Karpas-422 (cell line): Measurements from ENCODE around the gene ERICH4. TPM values are rescaled to one million over a fixed set of nuclear protein-coding genes. Genes with fewer than 3 reads are reported as not detected.

ENCODE experiments used
- DNase-seq: peaks from one replicate; pipeline ENCODE4 v3.0.0-alpha.2; 2015
- H2AFZ ChIP-seq: fragments of 200-600 bp; sonication (generic); 2 replicates; pipeline ENCODE4 v1.6.1; 2014; ENCODE audit warnings: antibody characterized with exemption, low read length, mixed read lengths
- H3K27ac ChIP-seq: fragments of 200-600 bp; sonication (generic); 2 replicates; pipeline ENCODE4 v1.5.1; 2014; ENCODE audit warnings: mild to moderate bottlenecking, low read length, moderate library complexity
- H3K27me3 ChIP-seq: fragments of 200-600 bp; sonication (generic); 2 replicates; pipeline ENCODE4 v1.6.1; 2014; ENCODE audit warnings: low read length, mixed read lengths
- H3K36me3 ChIP-seq: fragments of 200-600 bp; sonication (generic); 2 replicates; pipeline ENCODE4 v1.6.1; 2014; ENCODE audit warnings: low read length, mixed read lengths; ENCODE audit not compliant: insufficient read depth
- H3K4me1 ChIP-seq: fragments of 200-600 bp; sonication (generic); 2 replicates; pipeline ENCODE4 v1.6.1; 2014; ENCODE audit warnings: mild to moderate bottlenecking, low read length, mixed read lengths
- H3K4me2 ChIP-seq: fragments of 200-600 bp; sonication (generic); 2 replicates; pipeline ENCODE4 v1.6.1; 2014; ENCODE audit warnings: low read length, low read depth, mild to moderate bottlenecking; ENCODE audit not compliant: poor library complexity, severe bottlenecking
- H3K4me3 ChIP-seq: fragments of 200-600 bp; sonication (generic); 2 replicates; pipeline ENCODE4 v1.5.1; 2014; ENCODE audit warnings: mild to moderate bottlenecking, antibody characterized with exemption, low read length, mixed read lengths
- H3K79me2 ChIP-seq: fragments of 200-600 bp; sonication (generic); 2 replicates; pipeline ENCODE4 v1.6.1; 2014; ENCODE audit warnings: mild to moderate bottlenecking, low read length, mixed read lengths
- H3K9ac ChIP-seq: fragments of 200-600 bp; sonication (generic); 2 replicates; pipeline ENCODE4 v1.6.0; 2014; ENCODE audit warnings: low read length
- H3K9me2 ChIP-seq: fragments of 200-600 bp; sonication (generic), shearing (Covaris generic); replicated peaks from 2 replicates; pipeline ENCODE4 v1.6.0; 2014; ENCODE audit warnings: mild to moderate bottlenecking, low read length, moderate library complexity; ENCODE audit not compliant: insufficient read depth
- H3K9me3 ChIP-seq: fragments of 300-700, 200-600 bp; sonication (generic); 2 replicates; pipeline ENCODE4 v1.6.1; 2014; ENCODE audit warnings: low read length, mixed read lengths
- H4K20me1 ChIP-seq: fragments of 200-600 bp; sonication (generic); 2 replicates; pipeline ENCODE4 v1.6.1; 2014; ENCODE audit warnings: mild to moderate bottlenecking, antibody characterized with exemption, low read length, low read depth; ENCODE audit not compliant: insufficient read depth
- total RNA-seq: library from RNA; depleted of rRNA; stranded (reverse); fragments of >200 nt; shearing (Covaris generic); gene quantifications from 2 replicates; pipeline ENCODE4 v1.2.3, GENCODE V29; 2014; ENCODE audit warnings: low replicate concordance

ERICH4 gene
- total RNA-seq, 1 experiment from 2014 or later = not detected

GRCh38 chr19:41443813-41444455 is 978 bp downstream of the ERICH4 start:
- Histone ChIP-seq H3K27ac (no peak overlapping the region), H3K4me2 (peak overlapping the region; percentile 29), H3K9ac (no peak overlapping the region), H3K36me3 (no peaks in the 10 kb centered on the region), H3K4me3 (no peak overlapping the region), H3K4me1 (peaks cover 21% of the 10 kb centered on the region), H3K9me2 (no peaks in the 10 kb centered on the region), H3K27me3 (no peaks in the 10 kb centered on the region), H4K20me1 (0 out of 2 replicates have a peak, but pooled peaks cover 2% of the 10 kb centered on the region), H3K9me3 (no peaks in the 10 kb centered on the region), H2AFZ (no peak overlapping the region), H3K79me2 (peaks cover 4% of the 10 kb centered on the region)
- DNase-seq = peak; percentile 55

GRCh38 chr19:41445575-41445974 is 2.6 kb downstream of the ERICH4 start:
- Histone ChIP-seq H3K36me3 (no peaks in the 10 kb centered on the region), H3K9me2 (no peaks in the 10 kb centered on the region)

GRCh38 chr19:41447732-41448332 is 4.9 kb downstream of the ERICH4 start:
- Histone ChIP-seq H3K4me2 (no peak overlapping the region), H3K27ac (no peak overlapping the region), H3K9me2 (no peaks in the 10 kb centered on the region), H4K20me1 (0 out of 2 replicates have a peak, but pooled peaks cover 2% of the 10 kb centered on the region), H3K9me3 (no peaks in the 10 kb centered on the region), H3K4me3 (no peak overlapping the region), H2AFZ (no peak overlapping the region), H3K9ac (no peak overlapping the region), H3K36me3 (no peaks in the 10 kb centered on the region), H3K79me2 (no peaks in the 10 kb centered on the region), H3K27me3 (no peaks in the 10 kb centered on the region), H3K4me1 (peaks cover 22% of the 10 kb centered on the region)
- DNase-seq = peak; percentile 35

More at GRCh38 chr19:41445575-41445974, 2.6 kb downstream of the ERICH4 start:
- H3K9ac ChIP-seq = no peak overlapping the region
- no peak overlapping the region for H3K4me3 ChIP-seq
- H3K9me3 ChIP-seq = no peaks in the 10 kb centered on the region
- peaks cover 23% of the 10 kb centered on the region for H3K4me1 ChIP-seq
- H3K27ac ChIP-seq = no peak overlapping the region
- H2AFZ ChIP-seq = no peak overlapping the region
- 0 out of 2 replicates have a peak, but pooled peaks cover 2% of the 10 kb centered on the region for H4K20me1 ChIP-seq
- no peak overlapping the region for H3K4me2 ChIP-seq
- no peaks in the 10 kb centered on the region for H3K27me3 ChIP-seq
- DNase-seq = no peak
- H3K79me2 ChIP-seq = no peaks in the 10 kb centered on the region

- Histone ChIP-seq H3K9ac (peak overlapping the region; percentile 25; the same call in 1 of the 2 replicates), H3K27me3 (no peaks in the 10 kb centered on the region), H3K4me2 (peak overlapping the region; percentile 27), H3K9me2 (no peaks in the 10 kb centered on the region), H2AFZ (peak overlapping the region; percentile 16; the same call in 1 of the 2 replicates), H3K9me3 (no peaks in the 10 kb centered on the region), H3K79me2 (no peaks in the 10 kb centered on the region), H4K20me1 (0 out of 2 replicates have a peak, but pooled peaks cover 2% of the 10 kb centered on the region), H3K27ac (no peak overlapping the region), H3K4me1 (peaks cover 7% of the 10 kb centered on the region), H3K36me3 (no peaks in the 10 kb centered on the region), H3K4me3 (no peak overlapping the region; the same call in 1 of the 2 replicates)
- DNase-seq = peak; percentile 80
Measured at GRCh38 chr19:41449079-41449864, 6.3 kb downstream of the ERICH4 start.

GRCh38 chr19:41449865-41450178 is 6.9 kb downstream of the ERICH4 start:
- Histone ChIP-seq H3K79me2 (no peaks in the 10 kb centered on the region), H2AFZ (no peak overlapping the region), H3K9me3 (no peaks in the 10 kb centered on the region), H3K4me3 (no peak overlapping the region), H3K9ac (no peak overlapping the region), H3K4me2 (no peak overlapping the region), H3K9me2 (no peaks in the 10 kb centered on the region), H4K20me1 (0 out of 2 replicates have a peak, but pooled peaks cover 2% of the 10 kb centered on the region), H3K27ac (no peak overlapping the region), H3K36me3 (no peaks in the 10 kb centered on the region), H3K4me1 (peaks cover 5% of the 10 kb centered on the region), H3K27me3 (no peaks in the 10 kb centered on the region)
- DNase-seq = no peak

GRCh38 chr19:41452584-41453275 is 9.8 kb downstream of the ERICH4 start:
- no peak overlapping the region for H3K4me2 ChIP-seq
- DNase-seq = no peak
- H3K9me3 ChIP-seq = no peaks in the 10 kb centered on the region
- no peaks in the 10 kb centered on the region for H3K36me3 ChIP-seq
- 0 out of 2 replicates have a peak, but pooled peaks cover 2% of the 10 kb centered on the region for H4K20me1 ChIP-seq
- H3K4me1 ChIP-seq = peaks cover 5% of the 10 kb centered on the region
- H2AFZ ChIP-seq = no peak overlapping the region
- no peaks in the 10 kb centered on the region for H3K79me2 ChIP-seq
- no peak overlapping the region for H3K9ac ChIP-seq
- H3K9me2 ChIP-seq = no peaks in the 10 kb centered on the region
- no peak overlapping the region for H3K4me3 ChIP-seq
- H3K27ac ChIP-seq = no peak overlapping the region
- H3K27me3 ChIP-seq = no peaks in the 10 kb centered on the region

GRCh38 chr19:41455936-41456335 is 13.0 kb downstream of the ERICH4 start:
- Histone ChIP-seq H4K20me1 (no peaks in the 10 kb centered on the region), H3K27me3 (no peaks in the 10 kb centered on the region), H3K4me1 (no peaks in the 10 kb centered on the region), H3K4me2 (no peak overlapping the region), H3K9ac (no peak overlapping the region), H3K79me2 (no peaks in the 10 kb centered on the region), H3K9me2 (no peaks in the 10 kb centered on the region), H3K27ac (no peak overlapping the region), H2AFZ (no peak overlapping the region), H3K36me3 (no peaks in the 10 kb centered on the region), H3K9me3 (no peaks in the 10 kb centered on the region), H3K4me3 (no peak overlapping the region)
- no peak for DNase-seq
